GM23338 (cell line): Measurements from ENCODE around the gene MYT1. TPM values are rescaled to one million over a fixed set of nuclear protein-coding genes. Genes with fewer than 3 reads are reported as not detected.

Source experiments
- ATAC-seq: fragments of 200-7000 bp; cut with Tn5 transposase; 3 replicates; pipeline ENCODE4 v1.9.1; 2020
- DNase-seq: peaks from one replicate; pipeline ENCODE4 v3.0.0-alpha.2; 2015; ENCODE audit warnings: low spot score
- H2AFZ ChIP-seq: fragments of 200-600 bp; sonication (generic); 2 replicates; pipeline ENCODE4 v1.8.0; 2016; ENCODE audit warnings: antibody characterized with exemption, mild to moderate bottlenecking, moderate library complexity
- H3F3A ChIP-seq: fragments of 200-600 bp; sonication (generic); replicated peaks from 2 replicates; pipeline ENCODE4 v1.8.0; 2017; ENCODE audit warnings: antibody characterized with exemption, mixed run types, low read depth
- H3K27ac ChIP-seq: fragments of 200-600 bp; sonication (generic); 2 replicates; pipeline ENCODE4 v1.6.1; 2016; ENCODE audit warnings: low read depth
- H3K27me3 ChIP-seq: fragments of 200-600 bp; sonication (generic); 2 replicates; pipeline ENCODE4 v1.8.0; 2016; ENCODE audit warnings: mild to moderate bottlenecking, mixed run types, moderate library complexity; ENCODE audit not compliant: insufficient read depth
- H3K36me3 ChIP-seq: fragments of 200-600 bp; sonication (generic); 2 replicates; pipeline ENCODE4 v1.8.0; 2016; ENCODE audit warnings: mild to moderate bottlenecking; ENCODE audit not compliant: insufficient read depth
- H3K4me1 ChIP-seq: fragments of 200-600 bp; sonication (generic); 2 replicates; pipeline ENCODE4 v1.8.0; 2016; ENCODE audit warnings: mild to moderate bottlenecking, moderate library complexity; ENCODE audit not compliant: insufficient read depth
- H3K4me2 ChIP-seq: fragments of 200-600 bp; sonication (generic); 2 replicates; pipeline ENCODE4 v1.7.1; 2017; ENCODE audit warnings: mixed run types
- H3K4me3 ChIP-seq: fragments of 200-600 bp; sonication (generic); 2 replicates; pipeline ENCODE4 v1.6.1; 2016; ENCODE audit warnings: mixed run types
- H3K79me2 ChIP-seq: fragments of 200-600 bp; sonication (generic); replicated peaks from 2 replicates; pipeline ENCODE4 v1.8.0; 2017; ENCODE audit warnings: mild to moderate bottlenecking; ENCODE audit not compliant: insufficient read depth
- H3K9me2 ChIP-seq: fragments of 200-600 bp; sonication (generic); 2 replicates; pipeline ENCODE4 v1.8.0; 2017; ENCODE audit not compliant: insufficient read depth
- H4K20me1 ChIP-seq: fragments of 200-600 bp; sonication (generic); replicated peaks from 2 replicates; pipeline ENCODE4 v1.8.0; 2017; ENCODE audit warnings: mild to moderate bottlenecking; ENCODE audit not compliant: insufficient read depth
- H3K27ac Mint-ChIP-seq: 2 replicates; pipeline ENCODE4 v1.8.0; 2020; ENCODE audit warnings: inconsistent platforms, mild to moderate bottlenecking, moderate library complexity, mixed read lengths
- H3K27me3 Mint-ChIP-seq: 3 replicates; pipeline ENCODE4 v1.8.0; 2022; ENCODE audit warnings: low read depth, mild to moderate bottlenecking, moderate library complexity, mixed read lengths, inconsistent platforms; ENCODE audit not compliant: insufficient read depth, poor library complexity
- H3K36me3 Mint-ChIP-seq: 3 replicates; pipeline ENCODE4 v1.8.0; 2021; ENCODE audit warnings: low read depth, mild to moderate bottlenecking, inconsistent platforms, moderate library complexity, mixed read lengths
- H3K4me1 Mint-ChIP-seq: 3 replicates; pipeline ENCODE4 v1.8.0; 2020; ENCODE audit warnings: mild to moderate bottlenecking, inconsistent platforms, mixed read lengths
- H3K4me3 Mint-ChIP-seq: 3 replicates; pipeline ENCODE4 v1.8.0; 2021; ENCODE audit warnings: moderate library complexity, mild to moderate bottlenecking, inconsistent platforms, mixed read lengths
- H3K9me3 Mint-ChIP-seq: 3 replicates; pipeline ENCODE4 v1.8.0; 2020; ENCODE audit warnings: moderate library complexity, mild to moderate bottlenecking, inconsistent platforms, mixed read lengths
- CREB1 ChIP-seq: fragments of 250-450 bp; sonication (Bioruptor Pico); IDR thresholded peaks from 2 replicates; pipeline ENCODE4 v1.5.0; 2020; ENCODE audit warnings: low read depth, mild to moderate bottlenecking, moderate library complexity
- EZH2 ChIP-seq: fragments of 200-600 bp; sonication (generic); IDR thresholded peaks from one replicate; pipeline ENCODE4 v1.8.0; 2017; ENCODE audit warnings: antibody characterized with exemption, mild to moderate bottlenecking, low read depth; ENCODE audit not compliant: unreplicated experiment
- EZH2phosphoT487 ChIP-seq: fragments of 200-600 bp; sonication (generic); IDR thresholded peaks from one replicate; pipeline ENCODE4 v1.8.1; 2018; ENCODE audit warnings: antibody characterized with exemption; ENCODE audit not compliant: unreplicated experiment
- JUNB ChIP-seq: IDR thresholded peaks from one replicate; pipeline ENCODE4 v1.6.1; 2016; ENCODE audit warnings: antibody characterized with exemption; ENCODE audit not compliant: unreplicated experiment
- POLR2AphosphoS5 ChIP-seq: IDR thresholded peaks from 2 replicates; pipeline ENCODE4 v1.6.1; 2016; ENCODE audit warnings: antibody characterized with exemption, low read depth
- STAT1 ChIP-seq: IDR thresholded peaks from one replicate; pipeline ENCODE4 v1.6.1; 2016; ENCODE audit warnings: antibody characterized with exemption; ENCODE audit not compliant: unreplicated experiment
- ZNF114 ChIP-seq: fragments of 250-450 bp; sonication (Bioruptor Pico); IDR thresholded peaks from 2 replicates; pipeline ENCODE4 v1.5.0; 2020; ENCODE audit warnings: mild to moderate bottlenecking, moderate library complexity
- ZNF331 ChIP-seq: fragments of 250-450 bp; sonication (Bioruptor Pico); IDR thresholded peaks from 2 replicates; pipeline ENCODE4 v1.5.0; 2020; ENCODE audit warnings: low read depth, mild to moderate bottlenecking, moderate library complexity
- polyA plus RNA-seq: library from polyadenylated mRNA; unstranded; fragments of >200 nt; fragmentation: Nextera tagmentation; extraction: Ambion mirVana; gene quantifications from 2 replicates; pipeline ENCODE4 v1.2.1, GENCODE V29; 2016
- total RNA-seq: library from RNA; depleted of rRNA; stranded (reverse); fragments of >200 nt; shearing (Covaris generic); gene quantifications from 2 replicates; pipeline ENCODE4 v1.2.3, GENCODE V29; 2014
- TF ChIP-seq, protein P1 (sequence below): IDR thresholded peaks from one replicate; pipeline ENCODE4 v1.6.1; 2018; ENCODE audit warnings: antibody characterized with exemption; ENCODE audit not compliant: unreplicated experiment
- TF ChIP-seq, protein P2 (sequence below): IDR thresholded peaks from 2 replicates; pipeline ENCODE4 v1.6.1; 2016; ENCODE audit warnings: antibody characterized with exemption
- TF ChIP-seq, protein P3 (sequence below), 2 experiments: fragments of 200-600 bp in 1 of 2; sonication (generic) in 1 of 2; conservative IDR thresholded peaks; 2 replicates each; pipeline versions ENCODE4 v1.5.1 to v1.6.1; 2016 to 2017; ENCODE audit warnings: antibody characterized with exemption in 2 of 2, low read depth in 2 of 2, mild to moderate bottlenecking in 2 of 2, moderate library complexity in 1 of 2
- TF ChIP-seq, protein P4 (sequence below): fragments of 250-450 bp; sonication (Bioruptor Pico); IDR thresholded peaks from 2 replicates; pipeline ENCODE4 v1.5.0; 2020; ENCODE audit warnings: mild to moderate bottlenecking, moderate library complexity

MYT1 gene
- total and polyA plus RNA-seq, 2 experiments from 2014 or later = 0.83 to 1.6 TPM

DNA sequence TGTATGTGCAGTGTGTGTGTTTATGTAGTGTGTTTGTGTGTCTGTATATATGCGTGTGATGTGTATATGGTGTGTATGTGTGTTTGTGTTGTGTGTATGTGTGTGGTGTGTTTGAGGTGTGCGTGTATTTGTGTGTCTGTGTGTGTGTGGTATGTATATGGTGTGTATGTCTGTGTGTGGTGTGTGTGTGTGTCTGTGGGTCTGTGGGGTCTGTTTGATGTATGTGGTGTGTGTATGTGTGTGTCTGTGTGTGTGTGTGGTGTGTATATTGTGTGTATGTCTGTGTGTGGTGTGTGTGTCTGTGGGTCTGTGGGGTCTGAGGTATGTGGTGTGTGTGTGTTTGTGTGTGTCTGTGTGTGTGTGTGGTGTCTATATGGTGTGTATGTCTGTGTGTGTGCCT, 10.8 kb upstream of the MYT1 start (continued):
- TF ChIP-seq, protein P1, sequence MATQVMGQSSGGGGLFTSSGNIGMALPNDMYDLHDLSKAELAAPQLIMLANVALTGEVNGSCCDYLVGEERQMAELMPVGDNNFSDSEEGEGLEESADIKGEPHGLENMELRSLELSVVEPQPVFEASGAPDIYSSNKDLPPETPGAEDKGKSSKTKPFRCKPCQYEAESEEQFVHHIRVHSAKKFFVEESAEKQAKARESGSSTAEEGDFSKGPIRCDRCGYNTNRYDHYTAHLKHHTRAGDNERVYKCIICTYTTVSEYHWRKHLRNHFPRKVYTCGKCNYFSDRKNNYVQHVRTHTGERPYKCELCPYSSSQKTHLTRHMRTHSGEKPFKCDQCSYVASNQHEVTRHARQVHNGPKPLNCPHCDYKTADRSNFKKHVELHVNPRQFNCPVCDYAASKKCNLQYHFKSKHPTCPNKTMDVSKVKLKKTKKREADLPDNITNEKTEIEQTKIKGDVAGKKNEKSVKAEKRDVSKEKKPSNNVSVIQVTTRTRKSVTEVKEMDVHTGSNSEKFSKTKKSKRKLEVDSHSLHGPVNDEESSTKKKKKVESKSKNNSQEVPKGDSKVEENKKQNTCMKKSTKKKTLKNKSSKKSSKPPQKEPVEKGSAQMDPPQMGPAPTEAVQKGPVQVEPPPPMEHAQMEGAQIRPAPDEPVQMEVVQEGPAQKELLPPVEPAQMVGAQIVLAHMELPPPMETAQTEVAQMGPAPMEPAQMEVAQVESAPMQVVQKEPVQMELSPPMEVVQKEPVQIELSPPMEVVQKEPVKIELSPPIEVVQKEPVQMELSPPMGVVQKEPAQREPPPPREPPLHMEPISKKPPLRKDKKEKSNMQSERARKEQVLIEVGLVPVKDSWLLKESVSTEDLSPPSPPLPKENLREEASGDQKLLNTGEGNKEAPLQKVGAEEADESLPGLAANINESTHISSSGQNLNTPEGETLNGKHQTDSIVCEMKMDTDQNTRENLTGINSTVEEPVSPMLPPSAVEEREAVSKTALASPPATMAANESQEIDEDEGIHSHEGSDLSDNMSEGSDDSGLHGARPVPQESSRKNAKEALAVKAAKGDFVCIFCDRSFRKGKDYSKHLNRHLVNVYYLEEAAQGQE = no peak
- TF ChIP-seq POLR2AphosphoS5 (no peak), JUNB (no peak), ZNF331 (CRISPR knock-in tag) (no peak), EZH2phosphoT487 (no peak), EZH2 (no peak), STAT1 (no peak), ZNF114 (no peak), CREB1 (CRISPR knock-in tag) (no peak)
- TF ChIP-seq, protein P2, sequence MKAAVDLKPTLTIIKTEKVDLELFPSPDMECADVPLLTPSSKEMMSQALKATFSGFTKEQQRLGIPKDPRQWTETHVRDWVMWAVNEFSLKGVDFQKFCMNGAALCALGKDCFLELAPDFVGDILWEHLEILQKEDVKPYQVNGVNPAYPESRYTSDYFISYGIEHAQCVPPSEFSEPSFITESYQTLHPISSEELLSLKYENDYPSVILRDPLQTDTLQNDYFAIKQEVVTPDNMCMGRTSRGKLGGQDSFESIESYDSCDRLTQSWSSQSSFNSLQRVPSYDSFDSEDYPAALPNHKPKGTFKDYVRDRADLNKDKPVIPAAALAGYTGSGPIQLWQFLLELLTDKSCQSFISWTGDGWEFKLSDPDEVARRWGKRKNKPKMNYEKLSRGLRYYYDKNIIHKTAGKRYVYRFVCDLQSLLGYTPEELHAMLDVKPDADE = no peak
- TF ChIP-seq, protein P3, sequence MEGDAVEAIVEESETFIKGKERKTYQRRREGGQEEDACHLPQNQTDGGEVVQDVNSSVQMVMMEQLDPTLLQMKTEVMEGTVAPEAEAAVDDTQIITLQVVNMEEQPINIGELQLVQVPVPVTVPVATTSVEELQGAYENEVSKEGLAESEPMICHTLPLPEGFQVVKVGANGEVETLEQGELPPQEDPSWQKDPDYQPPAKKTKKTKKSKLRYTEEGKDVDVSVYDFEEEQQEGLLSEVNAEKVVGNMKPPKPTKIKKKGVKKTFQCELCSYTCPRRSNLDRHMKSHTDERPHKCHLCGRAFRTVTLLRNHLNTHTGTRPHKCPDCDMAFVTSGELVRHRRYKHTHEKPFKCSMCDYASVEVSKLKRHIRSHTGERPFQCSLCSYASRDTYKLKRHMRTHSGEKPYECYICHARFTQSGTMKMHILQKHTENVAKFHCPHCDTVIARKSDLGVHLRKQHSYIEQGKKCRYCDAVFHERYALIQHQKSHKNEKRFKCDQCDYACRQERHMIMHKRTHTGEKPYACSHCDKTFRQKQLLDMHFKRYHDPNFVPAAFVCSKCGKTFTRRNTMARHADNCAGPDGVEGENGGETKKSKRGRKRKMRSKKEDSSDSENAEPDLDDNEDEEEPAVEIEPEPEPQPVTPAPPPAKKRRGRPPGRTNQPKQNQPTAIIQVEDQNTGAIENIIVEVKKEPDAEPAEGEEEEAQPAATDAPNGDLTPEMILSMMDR (conservative IDR thresholded peaks at IDR 0.05; ENCODE audit: low read depth in 2 of 2) = no peak

DNA sequence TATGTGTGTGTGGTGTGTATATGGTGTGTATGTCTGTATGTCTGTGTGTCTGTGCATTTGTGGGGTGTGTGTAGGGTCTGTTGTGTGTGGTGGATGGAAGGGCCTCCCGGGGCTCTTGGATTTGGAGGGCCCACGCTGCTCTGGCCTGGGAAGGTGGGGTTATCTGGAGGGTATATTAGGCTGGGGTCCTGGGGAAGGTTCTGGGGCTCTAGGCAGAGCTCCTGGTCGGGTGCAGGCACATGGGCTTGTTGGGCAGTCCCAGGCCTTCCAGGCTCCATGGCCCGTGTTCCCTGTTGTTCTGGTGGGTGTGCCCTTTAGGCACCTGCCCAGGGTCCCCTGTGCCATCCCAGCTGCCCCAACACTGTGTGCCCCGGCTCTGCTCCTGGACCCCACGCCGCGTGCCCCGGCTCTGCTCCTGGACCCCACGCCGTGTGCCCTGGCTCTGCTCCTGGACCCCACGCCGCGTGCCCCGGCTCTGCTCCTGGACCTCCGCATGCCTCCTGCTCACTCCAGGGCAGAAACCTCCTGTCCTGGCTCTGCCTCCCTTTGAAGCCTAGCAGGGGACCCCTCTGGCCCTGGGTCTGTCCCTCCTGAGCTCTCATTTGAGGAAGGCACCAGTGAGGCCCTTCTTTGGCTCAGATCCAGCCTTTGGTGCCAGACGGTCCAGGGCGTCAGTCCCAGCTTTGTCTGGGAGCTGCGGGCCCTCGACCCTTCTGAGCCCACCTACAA, 10.2 kb upstream of the MYT1 start:
- H3K36me3 ChIP-seq = no peaks in the 10 kb centered on the region
- TF ChIP-seq, protein P4, sequence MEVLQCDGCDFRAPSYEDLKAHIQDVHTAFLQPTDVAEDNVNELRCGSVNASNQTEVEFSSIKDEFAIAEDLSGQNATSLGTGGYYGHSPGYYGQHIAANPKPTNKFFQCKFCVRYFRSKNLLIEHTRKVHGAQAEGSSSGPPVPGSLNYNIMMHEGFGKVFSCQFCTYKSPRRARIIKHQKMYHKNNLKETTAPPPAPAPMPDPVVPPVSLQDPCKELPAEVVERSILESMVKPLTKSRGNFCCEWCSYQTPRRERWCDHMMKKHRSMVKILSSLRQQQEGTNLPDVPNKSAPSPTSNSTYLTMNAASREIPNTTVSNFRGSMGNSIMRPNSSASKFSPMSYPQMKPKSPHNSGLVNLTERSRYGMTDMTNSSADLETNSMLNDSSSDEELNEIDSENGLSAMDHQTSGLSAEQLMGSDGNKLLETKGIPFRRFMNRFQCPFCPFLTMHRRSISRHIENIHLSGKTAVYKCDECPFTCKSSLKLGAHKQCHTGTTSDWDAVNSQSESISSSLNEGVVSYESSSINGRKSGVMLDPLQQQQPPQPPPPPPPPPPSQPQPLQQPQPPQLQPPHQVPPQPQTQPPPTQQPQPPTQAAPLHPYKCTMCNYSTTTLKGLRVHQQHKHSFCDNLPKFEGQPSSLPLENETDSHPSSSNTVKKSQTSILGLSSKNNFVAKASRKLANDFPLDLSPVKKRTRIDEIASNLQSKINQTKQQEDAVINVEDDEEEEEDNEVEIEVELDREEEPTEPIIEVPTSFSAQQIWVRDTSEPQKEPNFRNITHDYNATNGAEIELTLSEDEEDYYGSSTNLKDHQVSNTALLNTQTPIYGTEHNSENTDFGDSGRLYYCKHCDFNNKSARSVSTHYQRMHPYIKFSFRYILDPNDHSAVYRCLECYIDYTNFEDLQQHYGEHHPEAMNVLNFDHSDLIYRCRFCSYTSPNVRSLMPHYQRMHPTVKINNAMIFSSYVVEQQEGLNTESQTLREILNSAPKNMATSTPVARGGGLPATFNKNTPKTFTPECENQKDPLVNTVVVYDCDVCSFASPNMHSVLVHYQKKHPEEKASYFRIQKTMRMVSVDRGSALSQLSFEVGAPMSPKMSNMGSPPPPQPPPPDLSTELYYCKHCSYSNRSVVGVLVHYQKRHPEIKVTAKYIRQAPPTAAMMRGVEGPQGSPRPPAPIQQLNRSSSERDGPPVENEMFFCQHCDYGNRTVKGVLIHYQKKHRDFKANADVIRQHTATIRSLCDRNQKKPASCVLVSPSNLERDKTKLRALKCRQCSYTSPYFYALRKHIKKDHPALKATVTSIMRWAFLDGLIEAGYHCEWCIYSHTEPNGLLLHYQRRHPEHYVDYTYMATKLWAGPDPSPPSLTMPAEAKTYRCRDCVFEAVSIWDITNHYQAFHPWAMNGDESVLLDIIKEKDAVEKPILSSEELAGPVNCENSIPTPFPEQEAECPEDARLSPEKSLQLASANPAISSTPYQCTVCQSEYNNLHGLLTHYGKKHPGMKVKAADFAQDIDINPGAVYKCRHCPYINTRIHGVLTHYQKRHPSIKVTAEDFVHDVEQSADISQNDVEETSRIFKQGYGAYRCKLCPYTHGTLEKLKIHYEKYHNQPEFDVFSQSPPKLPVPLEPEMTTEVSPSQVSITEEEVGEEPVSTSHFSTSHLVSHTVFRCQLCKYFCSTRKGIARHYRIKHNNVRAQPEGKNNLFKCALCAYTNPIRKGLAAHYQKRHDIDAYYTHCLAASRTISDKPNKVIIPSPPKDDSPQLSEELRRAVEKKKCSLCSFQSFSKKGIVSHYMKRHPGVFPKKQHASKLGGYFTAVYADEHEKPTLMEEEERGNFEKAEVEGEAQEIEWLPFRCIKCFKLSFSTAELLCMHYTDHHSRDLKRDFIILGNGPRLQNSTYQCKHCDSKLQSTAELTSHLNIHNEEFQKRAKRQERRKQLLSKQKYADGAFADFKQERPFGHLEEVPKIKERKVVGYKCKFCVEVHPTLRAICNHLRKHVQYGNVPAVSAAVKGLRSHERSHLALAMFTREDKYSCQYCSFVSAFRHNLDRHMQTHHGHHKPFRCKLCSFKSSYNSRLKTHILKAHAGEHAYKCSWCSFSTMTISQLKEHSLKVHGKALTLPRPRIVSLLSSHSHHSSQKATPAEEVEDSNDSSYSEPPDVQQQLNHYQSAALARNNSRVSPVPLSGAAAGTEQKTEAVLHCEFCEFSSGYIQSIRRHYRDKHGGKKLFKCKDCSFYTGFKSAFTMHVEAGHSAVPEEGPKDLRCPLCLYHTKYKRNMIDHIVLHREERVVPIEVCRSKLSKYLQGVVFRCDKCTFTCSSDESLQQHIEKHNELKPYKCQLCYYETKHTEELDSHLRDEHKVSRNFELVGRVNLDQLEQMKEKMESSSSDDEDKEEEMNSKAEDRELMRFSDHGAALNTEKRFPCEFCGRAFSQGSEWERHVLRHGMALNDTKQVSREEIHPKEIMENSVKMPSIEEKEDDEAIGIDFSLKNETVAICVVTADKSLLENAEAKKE = no peak
- TF ChIP-seq CREB1 (CRISPR knock-in tag) (no peak), ZNF114 (no peak), EZH2phosphoT487 (no peak)
- peaks cover 8% of the 10 kb centered on the region; the same call in 1 of the 2 replicates for H3K4me1 ChIP-seq
- no peaks in the 10 kb centered on the region for H3K79me2 ChIP-seq
- no peak overlapping the region for H2AFZ ChIP-seq
- no peak overlapping the region for H3K4me3 ChIP-seq
- H3K27ac ChIP-seq = no peak overlapping the region
- no peak overlapping the region for H3K4me2 ChIP-seq
- no peaks in the 10 kb centered on the region for H4K20me1 ChIP-seq
- H3K9me3 Mint-ChIP-seq = peaks cover 9% of the 10 kb centered on the region; the same call in 2 of the 3 replicates
- no peak for DNase-seq
- H3F3A ChIP-seq = 0 out of 2 replicates have a peak, but pooled peaks cover 4% of the 10 kb centered on the region
- H3K4me3 Mint-ChIP-seq = no peak overlapping the region
- peaks cover 25% of the 10 kb centered on the region for H3K4me1 Mint-ChIP-seq
- H3K27me3 Mint-ChIP-seq = peaks cover 17% of the 10 kb centered on the region
- H3K27me3 ChIP-seq = no peaks in the 10 kb centered on the region
- ATAC-seq = no peak
- no peak overlapping the region for H3K27ac Mint-ChIP-seq
- no peaks in the 10 kb centered on the region for H3K36me3 Mint-ChIP-seq
- no peaks in the 10 kb centered on the region; the same call in 1 of the 2 replicates for H3K9me2 ChIP-seq
